CD4-positive, alpha-beta T cell treated with Interleukin-2 at 100 ng/mL for 4 hours (primary cell): ENCODE measurements around the gene NOD1.
"Not testable (repeated sequence)": the region's sequence is repeated elsewhere in the genome, so short reads cannot be mapped to it uniquely, and the experiment has no call there.

Source experiments
- DNase-seq: peaks from one replicate; pipeline ENCODE4 v3.0.0-alpha.2; 2020; ENCODE audit warnings: low spot score

Gene NOD1

DNA sequence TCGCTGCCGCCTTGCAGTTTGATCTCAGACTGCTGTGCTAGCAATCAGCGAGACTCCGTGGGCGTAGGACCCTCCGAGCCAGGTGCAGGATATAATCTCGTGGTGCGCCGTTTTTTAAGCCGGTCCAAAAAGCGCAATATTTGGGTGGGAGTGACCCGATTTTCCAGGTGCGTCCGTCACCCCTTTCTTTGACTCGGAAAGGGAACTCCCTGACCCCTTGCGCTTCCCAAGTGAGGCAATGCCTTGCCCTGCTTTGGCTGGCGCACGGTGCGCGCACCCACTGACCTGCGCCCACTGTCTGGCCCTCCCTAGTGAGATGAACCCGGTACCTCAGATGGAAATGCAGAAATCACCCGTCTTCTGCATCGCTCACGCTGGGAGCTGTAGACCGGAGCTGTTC is 58.5 kb downstream of the NOD1 start:
- not testable (repeated sequence) for DNase-seq

DNA sequence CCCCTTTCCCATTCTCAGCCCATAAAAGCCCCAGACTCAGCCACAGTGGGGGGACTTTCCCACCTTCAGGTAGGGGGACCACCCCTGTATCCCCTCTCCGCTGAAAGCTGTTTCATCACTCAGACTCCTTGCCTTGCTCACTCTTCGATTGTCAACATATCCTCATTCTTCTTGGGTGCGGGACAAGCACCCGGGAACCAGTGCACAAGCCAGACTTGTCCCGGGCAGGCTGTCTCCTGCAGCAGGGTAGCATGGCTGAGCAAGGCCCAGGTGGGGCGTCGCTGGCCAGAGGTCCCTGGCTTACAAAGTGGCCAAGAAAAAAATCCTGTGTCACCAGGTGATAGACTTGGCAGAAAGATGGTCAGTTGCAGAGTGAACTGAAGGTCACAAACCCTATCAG is 64.7 kb downstream of the NOD1 start:
- no peak for DNase-seq

GRCh38 chr7:30412782-30413504 is 65.6 kb downstream of the NOD1 start:
- peak; percentile 47 for DNase-seq

- DNase-seq: no peak
Measured at GRCh38 chr7:30411897-30412296, 66.7 kb downstream of the NOD1 start.

- no peak for DNase-seq
Measured at GRCh38 chr7:30411173-30411572, 67.4 kb downstream of the NOD1 start.

- DNase-seq: no peak
Measured at GRCh38 chr7:30406664-30407425, 71.7 kb downstream of the NOD1 start.

- no peak for DNase-seq
Measured at GRCh38 chr7:30405179-30405578, 73.4 kb downstream of the NOD1 start.

DNA sequence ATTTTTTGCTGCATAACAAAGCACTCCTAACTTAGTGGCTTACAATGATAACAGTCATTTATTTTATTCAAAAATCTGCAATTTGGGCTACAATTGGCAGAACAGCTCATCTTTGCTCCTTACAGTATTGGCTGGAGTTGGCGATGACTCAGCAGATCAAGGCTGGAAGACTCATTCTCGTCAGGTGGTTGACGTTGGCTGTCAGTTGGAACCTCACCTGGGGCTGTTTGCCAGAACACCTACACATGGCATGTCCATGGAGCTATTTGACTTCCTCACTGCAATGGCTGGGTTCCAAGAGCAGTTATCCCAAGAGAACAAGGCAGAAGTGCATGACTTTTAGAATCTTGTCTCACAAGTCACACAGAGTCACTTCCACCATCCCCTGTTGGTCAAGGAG is 75.1 kb downstream of the NOD1 start:
- no peak for DNase-seq

DNA sequence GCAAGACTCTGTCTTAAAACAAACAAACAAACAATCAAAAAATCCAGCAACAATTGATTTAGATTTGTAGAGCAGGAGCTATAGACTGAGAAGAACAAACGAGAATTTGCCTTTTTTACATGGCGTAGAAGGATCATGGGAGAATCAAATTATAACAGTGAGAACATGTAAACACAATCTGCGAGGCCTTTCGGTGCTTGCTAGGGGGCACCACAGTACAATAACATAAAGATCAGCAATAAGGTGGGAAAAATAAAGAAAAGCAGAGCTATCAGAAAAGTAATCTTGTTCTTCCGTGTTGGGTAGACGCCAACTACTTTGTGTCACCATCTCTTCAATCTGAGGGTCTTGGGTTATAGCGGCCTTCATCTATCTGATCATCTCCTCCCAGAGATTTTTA is 82.2 kb downstream of the NOD1 start:
- DNase-seq: no peak

- DNase-seq: no peak
Measured at GRCh38 chr7:30395676-30396075, 82.9 kb downstream of the NOD1 start.

GRCh38 chr7:30391806-30392205 is 86.8 kb downstream of the NOD1 start:
- no peak for DNase-seq

- no peak for DNase-seq
Measured at GRCh38 chr7:30390736-30391636, 87.6 kb downstream of the NOD1 start.

DNA sequence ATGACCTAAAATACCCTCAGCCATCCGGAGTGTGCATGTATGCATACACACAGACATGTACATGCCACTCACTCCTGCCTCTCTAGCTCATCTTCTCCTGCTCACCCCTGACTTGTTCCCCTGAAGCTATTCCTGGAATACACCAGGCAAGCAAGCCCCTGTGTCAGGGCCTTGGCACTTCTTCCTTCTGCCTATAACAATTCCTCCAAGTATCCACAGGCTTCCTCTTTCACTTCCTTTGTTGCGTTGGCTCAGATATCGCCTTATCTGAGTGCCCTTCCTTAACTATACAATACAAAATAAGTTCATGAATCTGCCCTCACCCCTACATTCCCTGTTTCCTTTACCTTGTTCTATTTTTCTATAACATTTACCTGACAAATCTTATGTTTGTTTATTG is 88.8 kb downstream of the NOD1 start:
- DNase-seq: no peak

- no peak for DNase-seq
Measured at GRCh38 chr7:30382607-30383006, 96.0 kb downstream of the NOD1 start.

DNA sequence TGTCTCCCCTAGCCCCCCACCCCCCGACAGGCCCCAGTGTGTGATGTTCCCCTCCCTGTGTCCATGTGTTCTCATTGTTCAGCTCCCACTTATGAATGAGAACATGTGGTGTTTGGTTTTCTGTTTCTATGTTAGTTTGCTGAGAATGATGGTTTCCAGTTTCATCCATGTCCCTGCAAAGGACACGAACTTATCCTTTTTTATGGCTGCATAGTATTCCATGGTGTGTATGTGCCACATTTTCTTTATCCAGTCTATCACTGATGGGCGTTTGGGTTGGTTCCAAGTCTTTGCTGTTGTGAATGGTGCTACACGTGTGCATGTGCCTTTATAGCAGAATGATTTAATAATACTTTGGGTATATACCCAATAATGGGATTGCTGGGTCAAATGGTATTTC is 97.8 kb downstream of the NOD1 start:
- DNase-seq: not testable (repeated sequence)

GRCh38 chr7:30380294-30380693 is 98.3 kb downstream of the NOD1 start:
- no peak for DNase-seq

DNA sequence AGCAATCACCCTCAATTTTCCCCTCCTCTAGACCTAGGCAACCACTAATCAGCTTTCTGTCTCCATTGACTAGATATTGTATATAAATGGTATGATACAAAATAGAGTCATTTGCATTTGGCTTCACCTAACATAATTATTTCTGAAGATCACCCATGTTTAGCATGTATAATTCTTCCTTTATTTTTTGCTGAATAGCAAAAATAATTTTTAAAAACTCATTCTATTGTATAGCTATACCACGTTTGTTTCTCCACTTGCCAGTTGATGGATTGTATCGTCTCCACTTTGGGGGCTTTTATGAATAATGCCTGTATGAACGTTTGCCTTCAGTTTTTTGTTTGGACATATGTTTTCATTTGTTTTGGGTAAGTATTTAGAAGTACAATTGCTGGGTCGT is 98.8 kb downstream of the NOD1 start:
- no peak for DNase-seq

DNA sequence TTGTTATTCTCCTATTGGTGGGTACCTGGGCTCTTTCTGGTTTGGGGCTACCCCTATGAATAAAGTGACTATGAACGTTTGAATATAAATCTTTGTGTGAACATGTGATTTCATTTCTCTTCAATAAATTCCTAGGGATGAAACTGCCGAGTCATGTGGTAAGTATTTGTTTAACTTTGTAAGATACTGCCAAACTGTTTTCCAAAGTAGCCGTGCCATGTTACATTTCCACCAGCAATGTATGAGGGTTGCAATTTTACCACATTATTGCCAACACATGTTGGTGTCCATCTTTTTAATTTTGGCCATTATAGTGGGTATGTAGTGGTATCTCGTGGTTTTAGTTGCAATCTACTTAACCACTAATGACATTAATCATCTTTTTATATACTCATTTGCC is 99.5 kb downstream of the NOD1 start:
- no peak for DNase-seq

GRCh38 chr7:30378275-30378674 is 100.3 kb downstream of the NOD1 start:
- DNase-seq: no peak
